ENCODE results near the gene ZNF664. TPM values are rescaled to one million over a fixed set of nuclear protein-coding genes. Genes with fewer than 3 reads are reported as not detected.
A peak's percentile ranks its signal among the peaks of the same experiment; 100 is the strongest.

The ZNF664 gene
- total and polyA plus RNA-seq, 2 of the 13 experiments (the other 11 are each of a cell fraction or from before 2014, with no cell fraction given), result 43.9 to 56.5 TPM

DNA sequence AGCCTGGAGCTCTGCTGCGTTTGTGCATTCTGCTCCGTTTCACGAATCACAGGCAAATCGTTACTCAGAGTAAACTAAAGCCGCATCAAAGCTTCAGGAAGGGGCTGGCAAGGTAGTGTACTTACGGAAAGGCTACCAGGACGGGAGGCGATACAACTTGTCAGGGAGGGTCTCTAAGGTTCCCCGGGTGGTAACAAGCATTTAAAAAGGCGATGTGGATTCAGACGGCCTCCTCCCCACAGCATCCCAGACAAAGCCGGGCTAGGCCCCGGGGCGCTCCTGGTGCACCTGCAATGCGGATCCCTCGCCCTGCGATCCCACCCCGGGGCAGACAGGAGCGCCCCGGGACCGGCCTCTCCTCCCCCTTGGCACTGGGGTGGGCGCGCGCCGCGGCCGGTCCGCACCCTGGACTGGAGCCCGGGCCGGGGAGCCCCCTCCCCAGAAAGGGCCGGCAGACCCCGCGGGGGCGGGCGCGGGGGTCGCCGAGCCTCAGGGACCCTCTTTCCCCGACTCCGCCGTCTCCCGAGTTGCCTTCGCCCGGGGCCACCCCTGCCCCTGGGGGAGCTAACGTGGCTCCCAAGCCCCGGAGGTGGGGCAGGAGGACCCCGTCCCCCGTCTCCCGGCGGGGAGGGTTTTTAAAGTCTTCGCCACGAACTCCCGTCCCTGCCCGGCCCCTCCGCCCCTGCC, 1.1 kb upstream of the ZNF664 start (continued):
- TF ChIP-seq MYPOP (CRISPR knock-in tag; IDR thresholded peaks at IDR 0.05) (peak; percentile 52; the same call in 1 of the 2 replicates), FIP1L1 (IDR thresholded peaks at IDR 0.05; ENCODE audit: borderline replicate concordance, insufficient read depth, low read depth, low read length) (no peak), ZNF451 (CRISPR knock-in tag; IDR thresholded peaks at IDR 0.05) (no peak), ZSCAN9 (CRISPR knock-in tag; IDR thresholded peaks at IDR 0.05; ENCODE audit: borderline replicate concordance) (no peak), ZNF780A (CRISPR knock-in tag; IDR thresholded peaks at IDR 0.05) (no peak), ARNT (IDR thresholded peaks at IDR 0.05) (no peak), ZNF616 (CRISPR knock-in tag; IDR thresholded peaks at IDR 0.05; ENCODE audit: low read depth) (no peak), SNRNP70 (IDR thresholded peaks at IDR 0.05; ENCODE audit: low read depth, low read length) (no peak), NFIB (CRISPR knock-in tag; IDR thresholded peaks at IDR 0.05; ENCODE audit: borderline replicate concordance) (no peak), ZNF547 (CRISPR knock-in tag; IDR thresholded peaks at IDR 0.05) (0 out of 2 replicates have a peak, but pooled peaks have one; percentile 17), SAP130 (CRISPR knock-in tag; IDR thresholded peaks at IDR 0.05; ENCODE audit: low read depth) (peak; percentile 64), ZNF333 (CRISPR knock-in tag; IDR thresholded peaks at IDR 0.05; ENCODE audit: borderline replicate concordance) (no peak), ZNF703 (CRISPR knock-in tag; IDR thresholded peaks at IDR 0.05; ENCODE audit: borderline replicate concordance) (peak; percentile 65; the same call in 1 of the 2 replicates), FOXA1 (IDR thresholded peaks at IDR 0.05) (no peak), FOXA1 (CRISPR knock-in tag; IDR thresholded peaks at IDR 0.05) (no peak), ZNF605 (CRISPR knock-in tag; IDR thresholded peaks at IDR 0.05) (0 out of 2 replicates have a peak, but pooled peaks have one; percentile 26), AGO1 (IDR thresholded peaks at IDR 0.05; ENCODE audit: low read depth, low read length, poor library complexity, severe bottlenecking) (no peak), ZNF770 (CRISPR knock-in tag; IDR thresholded peaks at IDR 0.05) (no peak)
- TF ChIP-seq, protein P1, sequence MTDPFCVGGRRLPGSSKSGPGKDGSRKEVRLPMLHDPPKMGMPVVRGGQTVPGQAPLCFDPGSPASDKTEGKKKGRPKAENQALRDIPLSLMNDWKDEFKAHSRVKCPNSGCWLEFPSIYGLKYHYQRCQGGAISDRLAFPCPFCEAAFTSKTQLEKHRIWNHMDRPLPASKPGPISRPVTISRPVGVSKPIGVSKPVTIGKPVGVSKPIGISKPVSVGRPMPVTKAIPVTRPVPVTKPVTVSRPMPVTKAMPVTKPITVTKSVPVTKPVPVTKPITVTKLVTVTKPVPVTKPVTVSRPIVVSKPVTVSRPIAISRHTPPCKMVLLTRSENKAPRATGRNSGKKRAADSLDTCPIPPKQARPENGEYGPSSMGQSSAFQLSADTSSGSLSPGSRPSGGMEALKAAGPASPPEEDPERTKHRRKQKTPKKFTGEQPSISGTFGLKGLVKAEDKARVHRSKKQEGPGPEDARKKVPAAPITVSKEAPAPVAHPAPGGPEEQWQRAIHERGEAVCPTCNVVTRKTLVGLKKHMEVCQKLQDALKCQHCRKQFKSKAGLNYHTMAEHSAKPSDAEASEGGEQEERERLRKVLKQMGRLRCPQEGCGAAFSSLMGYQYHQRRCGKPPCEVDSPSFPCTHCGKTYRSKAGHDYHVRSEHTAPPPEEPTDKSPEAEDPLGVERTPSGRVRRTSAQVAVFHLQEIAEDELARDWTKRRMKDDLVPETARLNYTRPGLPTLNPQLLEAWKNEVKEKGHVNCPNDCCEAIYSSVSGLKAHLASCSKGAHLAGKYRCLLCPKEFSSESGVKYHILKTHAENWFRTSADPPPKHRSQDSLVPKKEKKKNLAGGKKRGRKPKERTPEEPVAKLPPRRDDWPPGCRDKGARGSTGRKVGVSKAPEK (CRISPR knock-in tag; IDR thresholded peaks at IDR 0.05; ENCODE audit: borderline replicate concordance), result no peak
- TF ChIP-seq, protein P2, sequence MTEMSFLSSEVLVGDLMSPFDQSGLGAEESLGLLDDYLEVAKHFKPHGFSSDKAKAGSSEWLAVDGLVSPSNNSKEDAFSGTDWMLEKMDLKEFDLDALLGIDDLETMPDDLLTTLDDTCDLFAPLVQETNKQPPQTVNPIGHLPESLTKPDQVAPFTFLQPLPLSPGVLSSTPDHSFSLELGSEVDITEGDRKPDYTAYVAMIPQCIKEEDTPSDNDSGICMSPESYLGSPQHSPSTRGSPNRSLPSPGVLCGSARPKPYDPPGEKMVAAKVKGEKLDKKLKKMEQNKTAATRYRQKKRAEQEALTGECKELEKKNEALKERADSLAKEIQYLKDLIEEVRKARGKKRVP (CRISPR knock-in tag; IDR thresholded peaks at IDR 0.05), result no peak
- TF ChIP-seq, protein P3, sequence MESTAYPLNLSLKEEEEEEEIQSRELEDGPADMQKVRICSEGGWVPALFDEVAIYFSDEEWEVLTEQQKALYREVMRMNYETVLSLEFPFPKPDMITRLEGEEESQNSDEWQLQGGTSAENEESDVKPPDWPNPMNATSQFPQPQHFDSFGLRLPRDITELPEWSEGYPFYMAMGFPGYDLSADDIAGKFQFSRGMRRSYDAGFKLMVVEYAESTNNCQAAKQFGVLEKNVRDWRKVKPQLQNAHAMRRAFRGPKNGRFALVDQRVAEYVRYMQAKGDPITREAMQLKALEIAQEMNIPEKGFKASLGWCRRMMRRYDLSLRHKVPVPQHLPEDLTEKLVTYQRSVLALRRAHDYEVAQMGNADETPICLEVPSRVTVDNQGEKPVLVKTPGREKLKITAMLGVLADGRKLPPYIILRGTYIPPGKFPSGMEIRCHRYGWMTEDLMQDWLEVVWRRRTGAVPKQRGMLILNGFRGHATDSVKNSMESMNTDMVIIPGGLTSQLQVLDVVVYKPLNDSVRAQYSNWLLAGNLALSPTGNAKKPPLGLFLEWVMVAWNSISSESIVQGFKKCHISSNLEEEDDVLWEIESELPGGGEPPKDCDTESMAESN (CRISPR knock-in tag; conservative IDR thresholded peaks at IDR 0.05), result no peak
